ENCODE results near the gene TMEM87B. TPM values are rescaled to one million over a fixed set of nuclear protein-coding genes. Genes with fewer than 3 reads are reported as not detected.
A peak's percentile ranks its signal among the peaks of the same experiment; 100 is the strongest.
"Not testable (repeated sequence)": the region's sequence is repeated elsewhere in the genome, so short reads cannot be mapped to it uniquely, and the experiment has no call there.

Gene TMEM87B
- total RNA-seq, 6 donors from 2014 or later = 20.1 to 45.9 (median 23.6) TPM

DNA sequence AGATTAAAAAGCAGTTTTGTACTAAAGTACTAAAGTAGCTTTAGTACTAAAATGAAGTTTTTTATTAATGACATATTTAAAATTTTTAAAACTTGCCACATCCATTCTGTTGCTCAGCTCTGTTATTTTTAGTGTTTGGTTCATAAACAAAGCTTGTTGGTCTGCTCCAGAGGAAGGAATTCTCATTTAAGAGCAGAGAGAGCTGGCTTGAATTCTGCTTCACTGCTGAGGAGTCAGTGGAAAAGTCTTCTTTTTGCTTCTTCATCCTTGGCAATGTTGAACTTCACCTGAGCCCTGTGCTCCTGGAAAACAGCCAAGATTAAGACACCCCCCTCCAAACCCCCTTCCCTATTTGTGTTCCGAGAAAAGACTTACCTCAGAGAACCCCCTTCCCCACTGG lies 40.6 kb downstream of the TMEM87B start:
- ATAC-seq (ENCODE audit: low FRiP score in 2 of 2) = no peak
- no peak for DNase-seq
- Histone ChIP-seq H3K27me3 (no peaks in the 10 kb centered on the region), H3K4me3 (no peak overlapping the region), H3K36me3 (peaks cover 12 to 69% (median 35%) of the 10 kb centered on the region in 4 donors), H3K27ac (peak overlapping the region in 1 of 4 donors; percentile 21), H3K4me1 (peaks cover 0 to 8% (median 4%) of the 10 kb centered on the region in 4 donors), H3K9me3 (no peaks in the 10 kb centered on the region)
- TF ChIP-seq, protein P1, sequence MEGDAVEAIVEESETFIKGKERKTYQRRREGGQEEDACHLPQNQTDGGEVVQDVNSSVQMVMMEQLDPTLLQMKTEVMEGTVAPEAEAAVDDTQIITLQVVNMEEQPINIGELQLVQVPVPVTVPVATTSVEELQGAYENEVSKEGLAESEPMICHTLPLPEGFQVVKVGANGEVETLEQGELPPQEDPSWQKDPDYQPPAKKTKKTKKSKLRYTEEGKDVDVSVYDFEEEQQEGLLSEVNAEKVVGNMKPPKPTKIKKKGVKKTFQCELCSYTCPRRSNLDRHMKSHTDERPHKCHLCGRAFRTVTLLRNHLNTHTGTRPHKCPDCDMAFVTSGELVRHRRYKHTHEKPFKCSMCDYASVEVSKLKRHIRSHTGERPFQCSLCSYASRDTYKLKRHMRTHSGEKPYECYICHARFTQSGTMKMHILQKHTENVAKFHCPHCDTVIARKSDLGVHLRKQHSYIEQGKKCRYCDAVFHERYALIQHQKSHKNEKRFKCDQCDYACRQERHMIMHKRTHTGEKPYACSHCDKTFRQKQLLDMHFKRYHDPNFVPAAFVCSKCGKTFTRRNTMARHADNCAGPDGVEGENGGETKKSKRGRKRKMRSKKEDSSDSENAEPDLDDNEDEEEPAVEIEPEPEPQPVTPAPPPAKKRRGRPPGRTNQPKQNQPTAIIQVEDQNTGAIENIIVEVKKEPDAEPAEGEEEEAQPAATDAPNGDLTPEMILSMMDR (IDR thresholded peaks at IDR 0.05) = no peak
- no peak for TF ChIP-seq EP300 (IDR thresholded peaks at IDR 0.05)
- no peak for TF ChIP-seq POLR2AphosphoS5 (IDR thresholded peaks at IDR 0.05)
- TF ChIP-seq POLR2A (IDR thresholded peaks at IDR 0.05) = no peak
- 77 to 86% methylated on average over 1 of the region's 1 CpG for WGBS, 2 donors

DNA sequence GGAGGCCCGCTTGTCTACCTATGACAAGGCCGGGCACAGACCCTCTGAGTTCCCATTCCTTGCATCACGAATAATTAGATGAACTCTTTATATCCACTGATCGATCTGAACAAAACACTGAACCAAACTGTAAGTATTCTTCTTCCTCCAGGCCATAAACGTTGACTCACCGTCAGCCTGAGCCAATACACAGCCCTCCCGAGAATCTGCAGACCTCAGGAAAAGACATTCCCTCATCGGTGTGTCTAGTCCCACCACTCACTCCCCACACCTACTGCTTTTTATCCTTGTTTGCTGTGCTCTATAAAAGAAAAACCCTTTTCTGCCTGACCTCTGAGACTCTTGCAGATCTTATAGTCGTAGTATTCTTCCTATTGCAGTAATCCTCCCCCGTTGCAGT lies 41.0 kb downstream of the TMEM87B start:
- Histone ChIP-seq H3K36me3 (peaks cover 12 to 69% (median 34%) of the 10 kb centered on the region in 4 donors), H3K27ac (peak overlapping the region in 1 of 4 donors; percentile 21), H3K4me1 (peaks cover 0 to 8% (median 4%) of the 10 kb centered on the region in 4 donors), H3K27me3 (no peaks in the 10 kb centered on the region), H3K9me3 (no peaks in the 10 kb centered on the region), H3K4me3 (no peak overlapping the region)
- 82 to 90% methylated on average over 10 of the region's 10 CpGs for WGBS, 2 donors
- DNase-seq (no peak), ATAC-seq (ENCODE audit: low FRiP score in 2 of 2) (peak in 1 of 2 donors; percentile 74)
- TF ChIP-seq, protein P1 (IDR thresholded peaks at IDR 0.05) = no peak
- no peak for TF ChIP-seq POLR2AphosphoS5 (IDR thresholded peaks at IDR 0.05)
- TF ChIP-seq POLR2A (IDR thresholded peaks at IDR 0.05) = no peak
- no peak for TF ChIP-seq EP300 (IDR thresholded peaks at IDR 0.05)

DNA sequence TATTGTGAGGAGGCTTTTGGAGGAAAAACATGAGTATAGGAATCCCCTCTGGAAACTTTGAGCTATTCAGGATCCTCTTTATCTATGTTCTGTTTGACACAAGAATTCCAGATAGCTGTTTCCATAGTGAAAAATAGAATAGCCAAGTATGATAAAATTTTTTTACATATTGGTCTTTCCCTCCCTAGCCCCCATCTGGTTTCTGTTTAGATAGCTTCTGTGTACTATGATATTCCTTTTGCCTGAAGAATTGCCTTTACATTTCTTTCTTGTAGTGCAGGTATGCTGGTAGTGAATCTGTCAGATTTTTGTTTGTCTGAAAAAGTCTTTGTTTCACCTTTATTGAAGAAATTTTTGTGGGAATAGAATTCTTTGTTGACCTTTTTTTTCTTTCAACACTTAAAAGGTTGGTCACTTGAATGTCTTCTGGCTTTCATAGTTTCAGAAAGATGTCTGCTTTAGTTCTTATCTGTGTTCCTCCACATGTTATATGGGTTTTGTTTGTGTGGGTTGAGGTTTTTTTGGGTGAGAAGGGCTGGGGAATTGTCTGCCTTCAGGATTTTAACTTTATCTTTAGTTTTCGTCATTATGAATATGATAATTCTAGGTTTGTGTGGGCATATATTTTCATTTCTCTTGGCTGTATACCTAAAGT lies 53.2 kb downstream of the TMEM87B start:
- Histone ChIP-seq H3K4me3 (no peak overlapping the region), H3K9me3 (peaks cover 0 to 14% (median 9%) of the 10 kb centered on the region in 4 donors), H3K36me3 (peaks cover 0 to 95% (median 28%) of the 10 kb centered on the region in 4 donors), H3K27me3 (no peaks in the 10 kb centered on the region), H3K4me1 (no peaks in the 10 kb centered on the region), H3K27ac (no peak overlapping the region)
- DNase-seq (no peak), ATAC-seq (ENCODE audit: low FRiP score in 2 of 2) (no peak)
- 91 to 96% methylated on average over 1 of the region's 1 CpG for WGBS, 2 donors
- TF ChIP-seq, protein P1 (IDR thresholded peaks at IDR 0.05) = no peak
- TF ChIP-seq POLR2AphosphoS5 (IDR thresholded peaks at IDR 0.05) = no peak
- TF ChIP-seq POLR2A (IDR thresholded peaks at IDR 0.05) = no peak
- TF ChIP-seq EP300 (IDR thresholded peaks at IDR 0.05) = no peak

DNA sequence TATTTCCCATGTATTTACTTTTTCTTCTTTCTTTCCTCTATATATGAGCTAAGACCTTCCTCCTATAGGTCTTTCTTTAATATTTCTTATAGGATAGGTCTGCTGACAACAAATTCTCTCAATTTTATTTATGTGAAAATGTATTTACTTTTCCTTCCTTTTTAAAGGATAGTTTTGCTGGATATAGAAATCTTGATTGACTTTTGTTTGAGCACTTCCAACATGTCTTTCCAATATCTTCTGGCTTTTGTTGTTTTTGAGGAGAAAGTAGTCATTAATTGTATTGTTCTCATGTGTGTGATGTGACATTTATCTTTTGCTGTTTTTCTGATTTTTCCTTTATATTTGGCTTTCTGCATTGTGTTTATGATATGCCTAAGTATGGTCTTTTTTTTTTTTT lies 54.2 kb downstream of the TMEM87B start:
- H3K27me3 ChIP-seq = no peaks in the 10 kb centered on the region
- peaks cover 0 to 14% (median 9%) of the 10 kb centered on the region in 4 donors for H3K9me3 ChIP-seq
- H3K4me1 ChIP-seq = no peaks in the 10 kb centered on the region
- H3K4me3 ChIP-seq = no peak overlapping the region
- DNase-seq (no peak), ATAC-seq (ENCODE audit: low FRiP score in 2 of 2) (no peak)
- H3K36me3 ChIP-seq = peaks cover 0 to 87% (median 29%) of the 10 kb centered on the region in 4 donors
- no peak for TF ChIP-seq POLR2AphosphoS5 (IDR thresholded peaks at IDR 0.05)
- TF ChIP-seq EP300 (IDR thresholded peaks at IDR 0.05) = no peak
- TF ChIP-seq, protein P1 (IDR thresholded peaks at IDR 0.05) = no peak
- TF ChIP-seq POLR2A (IDR thresholded peaks at IDR 0.05) = no peak
- no peak overlapping the region for H3K27ac ChIP-seq

- no peak for TF ChIP-seq EP300 (IDR thresholded peaks at IDR 0.05)
- TF ChIP-seq POLR2A (IDR thresholded peaks at IDR 0.05) = no peak
- no peak for TF ChIP-seq POLR2AphosphoS5 (IDR thresholded peaks at IDR 0.05)
- TF ChIP-seq, protein P1 (IDR thresholded peaks at IDR 0.05) = no peak
- Histone ChIP-seq H3K4me1 (no peaks in the 10 kb centered on the region), H3K36me3 (peaks cover 0 to 74% (median 29%) of the 10 kb centered on the region in 4 donors), H3K27me3 (no peaks in the 10 kb centered on the region), H3K4me3 (no peak overlapping the region), H3K9me3 (peaks cover 0 to 14% (median 9%) of the 10 kb centered on the region in 4 donors), H3K27ac (no peak overlapping the region)
- no peak for DNase-seq
- no peak for ATAC-seq (ENCODE audit: low FRiP score in 2 of 2)
- 96 to 100% methylated on average over 1 of the region's 1 CpG for WGBS, 2 donors
These were observed 55.9 kb downstream of the TMEM87B start for GRCh38 chr2:112110966-112111365.

DNA sequence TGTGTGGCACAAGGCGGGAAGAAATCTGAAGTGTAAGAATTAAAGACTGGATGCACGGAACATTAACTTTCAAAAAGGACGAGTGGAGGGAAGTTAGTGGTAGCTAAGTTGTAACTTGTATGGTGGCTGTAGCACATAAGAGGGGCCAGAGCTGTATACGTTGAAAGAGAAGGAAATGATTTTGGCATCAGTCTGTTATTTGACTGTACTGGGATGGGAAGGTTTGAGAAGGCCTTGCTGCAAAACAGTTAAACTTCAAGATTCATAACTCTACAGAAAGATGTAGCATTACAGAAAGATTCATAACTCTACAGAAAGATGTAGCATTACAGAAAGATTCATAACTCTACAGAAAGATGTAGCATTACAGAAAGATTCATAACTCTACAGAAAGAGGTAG lies 58.3 kb downstream of the TMEM87B start:
- not testable (repeated sequence) for ATAC-seq (ENCODE audit: low FRiP score in 2 of 2); H3K27me3 ChIP-seq; H3K4me1 ChIP-seq; H3K4me3 ChIP-seq; H3K27ac ChIP-seq; DNase-seq
- peaks cover 0 to 14% (median 9%) of the 10 kb centered on the region in 4 donors for H3K9me3 ChIP-seq
- 95 to 97% methylated on average over 4 of the region's 4 CpGs for WGBS, 2 donors
- H3K36me3 ChIP-seq = peaks cover 0 to 74% (median 44%) of the 10 kb centered on the region in 4 donors

All from upper lobe of left lung (tissue), 6 donors.